Smooth muscle cell (in vitro differentiated cells): ENCODE results near the gene BBS7. TPM values are rescaled to one million over a fixed set of nuclear protein-coding genes. Genes with fewer than 3 reads are reported as not detected.

Experiments
- DNase-seq: peaks from one replicate; lab custom pipeline; 2025; ENCODE audit not compliant: unreplicated experiment; lab: John Stamatoyannopoulos, UW
- H2AFZ ChIP-seq: fragments of 200-600 bp; sonication (generic); 2 replicates; pipeline ENCODE4 v1.6.0; 2016; ENCODE audit warnings: antibody characterized with exemption, low read depth, mild to moderate bottlenecking
- H3F3A ChIP-seq: fragments of 200-600 bp; sonication (generic); 2 replicates; pipeline ENCODE4 v1.6.0; 2017; ENCODE audit warnings: antibody characterized with exemption, low read depth
- H3K27ac ChIP-seq: fragments of 200-600 bp; sonication (generic); 2 replicates; pipeline ENCODE4 v1.5.1; 2016; ENCODE audit warnings: low read depth, mild to moderate bottlenecking
- H3K27me3 ChIP-seq: fragments of 200-600 bp; sonication (generic); 2 replicates; pipeline ENCODE4 v1.6.1; 2016; ENCODE audit warnings: low read depth, mild to moderate bottlenecking
- H3K36me3 ChIP-seq: fragments of 200-600 bp; sonication (generic); 2 replicates; pipeline ENCODE4 v1.5.1; 2016; ENCODE audit warnings: low read depth
- H3K4me1 ChIP-seq: fragments of 200-600 bp; sonication (generic); 2 replicates; pipeline ENCODE4 v1.5.1; 2016; ENCODE audit warnings: low read depth
- H3K4me2 ChIP-seq: fragments of 200-600 bp; sonication (generic); 2 replicates; pipeline ENCODE4 v1.6.0; 2016; ENCODE audit warnings: mild to moderate bottlenecking
- H3K4me3 ChIP-seq: fragments of 200-600 bp; sonication (generic); 2 replicates; pipeline ENCODE4 v1.5.1; 2016; ENCODE audit warnings: mild to moderate bottlenecking
- H3K79me2 ChIP-seq: fragments of 200-600 bp; sonication (generic); 2 replicates; pipeline ENCODE4 v1.6.0; 2016; ENCODE audit warnings: low read depth, mild to moderate bottlenecking
- H3K9ac ChIP-seq: fragments of 200-600 bp; sonication (generic); 2 replicates; pipeline ENCODE4 v1.6.0; 2016; ENCODE audit warnings: low read depth
- H3K9me3 ChIP-seq: fragments of 200-600 bp; sonication (generic); replicated peaks from 2 replicates; pipeline ENCODE4 v1.5.1; 2016; ENCODE audit warnings: low read depth
- H4K20me1 ChIP-seq: fragments of 200-600 bp; sonication (generic); 2 replicates; pipeline ENCODE4 v1.6.0; 2016; ENCODE audit warnings: low read depth
- WGBS: methylation state at CpG from one replicate; pipeline ENCODE4 v1.1.7; 2016; ENCODE audit warnings: low lambda C conversion rate; 5-methylcytosine and 5-hydroxymethylcytosine counted together
- polyA plus RNA-seq: library from polyadenylated mRNA; unstranded; fragments of >200 nt; fragmentation: Nextera tagmentation; extraction: Ambion mirVana; gene quantifications from 2 replicates; pipeline ENCODE4 v1.2.1, GENCODE V29; 2016
- total RNA-seq: library from RNA; depleted of rRNA; stranded (reverse); fragments of >200 nt; gene quantifications from 2 replicates; pipeline ENCODE4 v1.2.3, GENCODE V29; 2014
- TF ChIP-seq, protein P1 (sequence below): fragments of 200-600 bp; sonication (generic); IDR thresholded peaks from 2 replicates; pipeline ENCODE4 v1.5.1; 2017; ENCODE audit warnings: borderline replicate concordance, mild to moderate bottlenecking, antibody characterized with exemption; ENCODE audit not compliant: insufficient read depth, poor library complexity, severe bottlenecking

Gene BBS7
- total and polyA plus RNA-seq, 2 experiments from 2014 or later, result 16.7 to 17.7 TPM

DNA sequence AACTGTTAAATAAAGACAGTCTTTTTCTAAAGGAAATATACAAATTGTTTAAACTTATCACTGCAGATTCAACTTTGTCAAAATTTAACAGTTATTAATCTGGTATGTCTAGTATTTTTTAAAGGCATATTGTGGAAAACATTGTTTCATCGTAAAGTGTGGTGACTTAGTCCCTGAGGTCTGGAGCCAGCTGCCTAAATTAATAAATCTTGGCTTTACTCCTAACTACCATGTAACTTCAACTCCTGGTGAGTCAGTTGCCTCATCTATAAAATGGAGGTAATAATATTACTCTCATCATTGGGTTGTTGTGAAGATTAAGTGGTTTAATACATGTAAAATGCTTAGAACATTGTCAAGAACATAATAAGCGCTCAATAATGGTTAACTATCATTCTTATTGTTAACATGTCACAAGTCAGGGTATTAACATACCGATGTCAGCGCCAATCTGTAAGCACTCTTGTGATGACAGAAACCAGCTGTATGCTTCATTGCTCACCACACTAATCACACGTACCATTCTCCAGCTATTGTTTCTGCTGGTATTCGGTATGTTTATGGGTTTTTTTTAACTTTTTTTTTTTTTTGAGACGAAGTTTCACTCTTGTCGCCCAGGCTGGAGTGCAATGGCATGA lies 91.2 kb downstream of the BBS7 start:
- no peak overlapping the region for H3K27ac ChIP-seq
- no peaks in the 10 kb centered on the region for H4K20me1 ChIP-seq
- H3K79me2 ChIP-seq, result no peaks in the 10 kb centered on the region
- H3K4me3 ChIP-seq, result no peak overlapping the region
- no peak overlapping the region for H3K4me2 ChIP-seq
- H3F3A ChIP-seq, result no peaks in the 10 kb centered on the region
- no peaks in the 10 kb centered on the region for H3K4me1 ChIP-seq
- H3K9me3 ChIP-seq, result no peaks in the 10 kb centered on the region
- DNase-seq, result no peak
- H2AFZ ChIP-seq, result no peak overlapping the region
- no peaks in the 10 kb centered on the region for H3K36me3 ChIP-seq
- peaks cover 19% of the 10 kb centered on the region for H3K27me3 ChIP-seq
- TF ChIP-seq, protein P1, sequence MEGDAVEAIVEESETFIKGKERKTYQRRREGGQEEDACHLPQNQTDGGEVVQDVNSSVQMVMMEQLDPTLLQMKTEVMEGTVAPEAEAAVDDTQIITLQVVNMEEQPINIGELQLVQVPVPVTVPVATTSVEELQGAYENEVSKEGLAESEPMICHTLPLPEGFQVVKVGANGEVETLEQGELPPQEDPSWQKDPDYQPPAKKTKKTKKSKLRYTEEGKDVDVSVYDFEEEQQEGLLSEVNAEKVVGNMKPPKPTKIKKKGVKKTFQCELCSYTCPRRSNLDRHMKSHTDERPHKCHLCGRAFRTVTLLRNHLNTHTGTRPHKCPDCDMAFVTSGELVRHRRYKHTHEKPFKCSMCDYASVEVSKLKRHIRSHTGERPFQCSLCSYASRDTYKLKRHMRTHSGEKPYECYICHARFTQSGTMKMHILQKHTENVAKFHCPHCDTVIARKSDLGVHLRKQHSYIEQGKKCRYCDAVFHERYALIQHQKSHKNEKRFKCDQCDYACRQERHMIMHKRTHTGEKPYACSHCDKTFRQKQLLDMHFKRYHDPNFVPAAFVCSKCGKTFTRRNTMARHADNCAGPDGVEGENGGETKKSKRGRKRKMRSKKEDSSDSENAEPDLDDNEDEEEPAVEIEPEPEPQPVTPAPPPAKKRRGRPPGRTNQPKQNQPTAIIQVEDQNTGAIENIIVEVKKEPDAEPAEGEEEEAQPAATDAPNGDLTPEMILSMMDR, result no peak
- 72% methylated on average over 8 of the region's 8 CpGs for WGBS
- H3K9ac ChIP-seq, result no peak overlapping the region

DNA sequence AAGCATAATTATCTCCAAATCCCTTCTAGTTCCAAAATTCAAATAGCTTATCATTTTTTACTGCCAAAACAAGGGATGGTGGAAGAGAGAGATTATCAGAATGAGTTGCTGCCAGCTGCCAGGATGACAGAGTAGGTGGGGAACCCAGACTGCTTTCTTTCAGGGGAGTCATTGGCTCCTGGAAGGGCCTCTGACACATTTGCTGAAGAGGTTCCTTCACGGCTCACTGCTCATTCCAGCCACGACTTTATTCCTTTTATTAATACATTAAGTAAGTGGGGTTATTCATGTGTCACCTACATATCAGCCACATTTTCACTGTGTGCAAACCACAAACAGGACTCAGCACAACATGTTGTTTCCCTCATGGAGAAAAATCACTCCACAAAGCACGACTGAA lies 92.6 kb downstream of the BBS7 start:
- DNase-seq, result no peak
- 45% methylated on average over 3 of the region's 3 CpGs for WGBS
- Histone ChIP-seq H3F3A (no peaks in the 10 kb centered on the region), H2AFZ (no peak overlapping the region), H3K4me2 (no peak overlapping the region), H3K9ac (no peak overlapping the region), H3K9me3 (no peaks in the 10 kb centered on the region), H3K36me3 (no peaks in the 10 kb centered on the region), H3K27me3 (peaks cover 17% of the 10 kb centered on the region), H3K4me3 (no peak overlapping the region), H3K4me1 (no peaks in the 10 kb centered on the region), H3K27ac (no peak overlapping the region), H3K79me2 (no peaks in the 10 kb centered on the region), H4K20me1 (no peaks in the 10 kb centered on the region)
- TF ChIP-seq, protein P1, result no peak

DNA sequence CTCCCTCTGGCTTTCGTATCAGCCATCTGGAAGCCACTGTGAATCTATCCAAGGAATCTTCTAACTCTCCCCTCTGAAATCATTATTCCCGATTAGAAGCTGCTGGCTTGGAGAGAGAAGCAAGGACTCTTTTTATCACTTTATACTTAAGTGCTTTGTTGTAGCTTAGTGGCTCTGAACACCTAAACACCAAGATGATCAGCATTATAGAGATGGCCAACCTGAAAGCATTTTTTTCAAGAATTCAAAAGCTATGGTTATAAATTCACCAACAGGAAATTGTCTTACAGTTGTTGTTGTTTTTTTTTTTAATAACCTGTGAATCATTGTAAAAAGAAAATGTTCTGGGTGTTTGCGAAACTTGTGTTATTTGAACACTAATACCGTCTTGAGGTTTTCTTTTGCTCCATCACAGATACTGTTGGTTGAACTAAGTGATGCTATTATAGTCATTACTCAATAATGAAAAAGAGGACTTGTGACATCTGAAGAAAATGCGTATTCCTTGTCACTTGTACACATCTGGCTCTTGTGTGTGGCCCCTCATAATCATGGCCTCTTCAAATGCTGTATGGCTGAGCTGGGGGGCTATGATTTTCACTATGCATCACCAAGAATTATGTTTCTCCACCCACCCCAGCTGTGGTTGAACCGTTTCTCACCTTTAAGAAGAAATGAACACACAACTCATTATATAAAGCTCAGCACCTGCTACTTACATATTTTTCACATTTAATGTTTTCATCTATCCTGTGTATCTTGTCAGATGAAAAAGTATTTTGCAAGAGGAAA lies 93.5 kb downstream of the BBS7 start:
- no peak overlapping the region for H3K9ac ChIP-seq
- no peaks in the 10 kb centered on the region for H3K79me2 ChIP-seq
- H2AFZ ChIP-seq, result no peak overlapping the region
- H3K4me2 ChIP-seq, result no peak overlapping the region
- no peak overlapping the region for H3K4me3 ChIP-seq
- H3K9me3 ChIP-seq, result no peaks in the 10 kb centered on the region
- H3F3A ChIP-seq, result no peaks in the 10 kb centered on the region
- no peak overlapping the region for H3K27ac ChIP-seq
- peaks cover 14% of the 10 kb centered on the region for H3K27me3 ChIP-seq
- no peaks in the 10 kb centered on the region for H3K36me3 ChIP-seq
- WGBS, result 87% methylated on average over 6 of the region's 6 CpGs
- no peaks in the 10 kb centered on the region for H3K4me1 ChIP-seq
- DNase-seq, result no peak
- TF ChIP-seq, protein P1, result no peak
- H4K20me1 ChIP-seq, result no peaks in the 10 kb centered on the region

Other genes starting within 250 kb of the BBS7 start
- 481 and 521 TPM in 2 replicates for gene ANXA5, start 173.5 kb downstream of the BBS7 start, total RNA-seq
- 586 and 597 TPM in 2 replicates for gene ANXA5, start 173.5 kb downstream of the BBS7 start, polyA plus RNA-seq
- gene SMIM43, start 105.3 kb downstream of the BBS7 start, total RNA-seq, result not detected in 2 replicates
- gene SMIM43, start 105.3 kb downstream of the BBS7 start, polyA plus RNA-seq, result not detected in 2 replicates
- 45.1 and 56.2 TPM in 2 replicates for gene EXOSC9, start 69.2 kb downstream of the BBS7 start, total RNA-seq
- 27.6 and 31.8 TPM in 2 replicates for gene EXOSC9, start 69.2 kb downstream of the BBS7 start, polyA plus RNA-seq
- 21.4 and 22.5 TPM in 2 replicates for gene CCNA2, start 46.6 kb downstream of the BBS7 start, total RNA-seq
- 13.0 and 16.2 TPM in 2 replicates for gene CCNA2, start 46.6 kb downstream of the BBS7 start, polyA plus RNA-seq
- gene TRPC3, start 81.6 kb upstream of the BBS7 start, total RNA-seq, result 0.36 and 1.3 TPM in 2 replicates
- gene TRPC3, start 81.6 kb upstream of the BBS7 start, polyA plus RNA-seq, result 0.17 TPM in 1 of 2 replicates, not detected in the other